WTC11 (cell line): Measurements from ENCODE around the gene GPX6. TPM values are rescaled to one million over a fixed set of nuclear protein-coding genes. Genes with fewer than 3 reads are reported as not detected.

Experiments
- ATAC-seq: fragments of 200-7000 bp; cut with Tn5 transposase; 2 replicates; pipeline ENCODE4 v1.10.0; 2021; ENCODE audit warnings: mild to moderate bottlenecking, moderate library complexity
- CTCF ChIA-PET: fragments of 300-600 bp; sonication (Branson Sonifier 250); formaldehyde crosslinking; loops from one replicate; lab custom pipeline; 2021; ENCODE audit warnings: antibody characterized with exemption; lab: Charles Lee
- POLR2A ChIA-PET: fragments of 350-600 bp; sonication (Branson Sonifier 250); formaldehyde crosslinking; loops from one replicate; lab custom pipeline; 2021; ENCODE audit warnings: antibody characterized with exemption; lab: Charles Lee
- DNase-seq: peaks from one replicate; pipeline ENCODE4 v3.0.0; 2021; ENCODE audit warnings: low spot score
- H3K27ac Mint-ChIP-seq: 2 replicates; pipeline ENCODE4 v1.8.0; 2021; ENCODE audit warnings: mixed read lengths
- H3K27me3 Mint-ChIP-seq: 2 replicates; pipeline ENCODE4 v1.8.0; 2021; ENCODE audit warnings: low read depth, mild to moderate bottlenecking, moderate library complexity, mixed read lengths
- H3K36me3 Mint-ChIP-seq: 2 replicates; pipeline ENCODE4 v1.8.0; 2021; ENCODE audit warnings: mixed read lengths
- H3K4me1 Mint-ChIP-seq: 2 replicates; pipeline ENCODE4 v1.8.0; 2022; ENCODE audit warnings: mixed read lengths
- H3K4me3 Mint-ChIP-seq: 2 replicates; pipeline ENCODE4 v1.8.0; 2021; ENCODE audit warnings: mild to moderate bottlenecking, moderate library complexity, mixed read lengths
- H3K9me3 Mint-ChIP-seq: 2 replicates; pipeline ENCODE4 v1.8.0; 2021; ENCODE audit warnings: mixed read lengths
- AR ChIP-seq: fragments of 250-450 bp; sonication (Bioruptor Pico); IDR thresholded peaks from 2 replicates; pipeline ENCODE4 v1.9.0; 2021; ENCODE audit warnings: mild to moderate bottlenecking
- ATF1 ChIP-seq: sonication (generic); formaldehyde crosslinking; IDR thresholded peaks from 2 replicates; pipeline ENCODE4 v1.8.1; 2023; ENCODE audit warnings: mild to moderate bottlenecking, moderate library complexity, missing genetic modification reagents
- ATF2 ChIP-seq: sonication (generic); formaldehyde crosslinking; IDR thresholded peaks from 2 replicates; pipeline ENCODE4 v1.8.1; 2022; ENCODE audit warnings: low read depth, missing genetic modification reagents, borderline replicate concordance
- ATF6 ChIP-seq: sonication (generic); formaldehyde crosslinking; IDR thresholded peaks from 2 replicates; pipeline ENCODE4 v1.8.1; 2023; ENCODE audit warnings: mild to moderate bottlenecking, missing genetic modification reagents
- CREB1 ChIP-seq: sonication (generic); formaldehyde crosslinking; IDR thresholded peaks from 2 replicates; pipeline ENCODE4 v1.8.0; 2023; ENCODE audit warnings: mild to moderate bottlenecking, missing genetic modification reagents
- CTCF ChIP-seq: fragments of 200-600 bp; IDR thresholded peaks from 2 replicates; pipeline ENCODE4 v1.8.0; 2022; ENCODE audit warnings: antibody characterized with exemption
- FOXP1 ChIP-seq: sonication (generic); formaldehyde crosslinking; IDR thresholded peaks from 2 replicates; pipeline ENCODE4 v1.8.0; 2022; ENCODE audit warnings: missing genetic modification reagents, mild to moderate bottlenecking, moderate library complexity, borderline replicate concordance
- GRHL2 ChIP-seq: fragments of 250-450 bp; sonication (Bioruptor Pico); IDR thresholded peaks from 2 replicates; pipeline ENCODE4 v1.8.0; 2022; ENCODE audit warnings: mild to moderate bottlenecking, moderate library complexity; ENCODE audit not compliant: insufficient replicate concordance, severe bottlenecking
- HMGA2 ChIP-seq: fragments of 250-450 bp; sonication (Bioruptor Pico); IDR thresholded peaks from 2 replicates; pipeline ENCODE4 v1.4.0; 2021; ENCODE audit warnings: mild to moderate bottlenecking, moderate library complexity
- HMGXB4 ChIP-seq: sonication (generic); formaldehyde crosslinking; IDR thresholded peaks from 2 replicates; pipeline ENCODE4 v1.8.1; 2023; ENCODE audit warnings: mild to moderate bottlenecking, moderate library complexity, missing genetic modification reagents
- IRF1 ChIP-seq: sonication (generic); formaldehyde crosslinking; IDR thresholded peaks from 2 replicates; pipeline ENCODE4 v1.8.0; 2023; ENCODE audit warnings: missing genetic modification reagents
- MAX ChIP-seq: sonication (generic); formaldehyde crosslinking; IDR thresholded peaks from 2 replicates; pipeline ENCODE4 v1.8.0; 2022; ENCODE audit warnings: mild to moderate bottlenecking, missing genetic modification reagents
- MLX ChIP-seq: sonication (generic); formaldehyde crosslinking; IDR thresholded peaks from 2 replicates; pipeline ENCODE4 v1.8.1; 2023; ENCODE audit warnings: mild to moderate bottlenecking, missing genetic modification reagents, moderate library complexity
- SMAD4 ChIP-seq: sonication (generic); formaldehyde crosslinking; IDR thresholded peaks from 2 replicates; pipeline ENCODE4 v1.8.0; 2022; ENCODE audit warnings: mild to moderate bottlenecking, missing genetic modification reagents
- ZBTB43 ChIP-seq: sonication (generic); formaldehyde crosslinking; IDR thresholded peaks from 2 replicates; pipeline ENCODE4 v1.8.1; 2023; ENCODE audit warnings: mild to moderate bottlenecking, missing genetic modification reagents
- ZNF219 ChIP-seq: sonication (generic); formaldehyde crosslinking; IDR thresholded peaks from 2 replicates; pipeline ENCODE4 v1.8.0; 2023; ENCODE audit warnings: missing genetic modification reagents, mild to moderate bottlenecking, borderline replicate concordance
- ZNF425 ChIP-seq: fragments of 250-450 bp; sonication (Bioruptor Pico); conservative IDR thresholded peaks from 2 replicates; pipeline ENCODE4 v1.9.0; 2021; ENCODE audit warnings: mild to moderate bottlenecking
- total RNA-seq: library from RNA; stranded (reverse); gene quantifications from 3 replicates; pipeline ENCODE4 v1.2.3, GENCODE V29; 2021

GPX6 gene
- total RNA-seq, 1 experiment from 2014 or later: not detected

GRCh38 chr6:28485482-28485881, 30.1 kb downstream of the GPX6 start:
- TF ChIP-seq ZBTB43 (CRISPR knock-in tag): no peak
- no peak for TF ChIP-seq CTCF
- TF ChIP-seq IRF1 (CRISPR knock-in tag): no peak
- TF ChIP-seq MLX (CRISPR knock-in tag): no peak
- no peak for TF ChIP-seq CREB1
- TF ChIP-seq ZNF219: no peak
- TF ChIP-seq HMGA2 (CRISPR knock-in tag): no peak
- TF ChIP-seq SMAD4 (CRISPR knock-in tag): no peak
- no peak for TF ChIP-seq AR (CRISPR knock-in tag)
- TF ChIP-seq FOXP1 (CRISPR knock-in tag): no peak
- TF ChIP-seq ATF1 (CRISPR knock-in tag): no peak
- TF ChIP-seq ATF6 (CRISPR knock-in tag): no peak
- DNase-seq (no peak), ATAC-seq (no peak)
- CTCF ChIA-PET: no interaction called here
- H3K36me3 Mint-ChIP-seq: no peaks in the 10 kb centered on the region
- H3K4me3 Mint-ChIP-seq: no peak overlapping the region
- no peaks in the 10 kb centered on the region for H3K9me3 Mint-ChIP-seq
- H3K4me1 Mint-ChIP-seq: peaks cover 6% of the 10 kb centered on the region
- POLR2A ChIA-PET: no interaction called here
- no peak overlapping the region for H3K27ac Mint-ChIP-seq
- H3K27me3 Mint-ChIP-seq: peaks cover 25% of the 10 kb centered on the region

- Mint-ChIP-seq H3K27ac (no peak overlapping the region), H3K4me1 (peaks cover 7% of the 10 kb centered on the region), H3K9me3 (peaks cover 14% of the 10 kb centered on the region), H3K36me3 (no peaks in the 10 kb centered on the region), H3K27me3 (peaks cover 52% of the 10 kb centered on the region), H3K4me3 (no peak overlapping the region)
- CTCF ChIA-PET: interaction anchor here (1.7 kb wide), 1 partner anchor 62 kb away, joined by 4 read pairs; no protein-coding TSS in a partner anchor
- DNase-seq: no peak
- POLR2A ChIA-PET: no interaction called here
- no peak for ATAC-seq
- no peak for TF ChIP-seq ATF2
- TF ChIP-seq HMGXB4: no peak
- TF ChIP-seq GRHL2 (CRISPR knock-in tag): no peak
- TF ChIP-seq ZNF425 (CRISPR knock-in tag): no peak
- no peak for TF ChIP-seq ZNF219
- TF ChIP-seq MAX: no peak
- TF ChIP-seq FOXP1 (CRISPR knock-in tag): no peak
Measured at GRCh38 chr6:28480253-28480932, 35.2 kb downstream of the GPX6 start.
